ENCODE measurements around the gene SLC1A2.

SLC1A2 gene

DNA sequence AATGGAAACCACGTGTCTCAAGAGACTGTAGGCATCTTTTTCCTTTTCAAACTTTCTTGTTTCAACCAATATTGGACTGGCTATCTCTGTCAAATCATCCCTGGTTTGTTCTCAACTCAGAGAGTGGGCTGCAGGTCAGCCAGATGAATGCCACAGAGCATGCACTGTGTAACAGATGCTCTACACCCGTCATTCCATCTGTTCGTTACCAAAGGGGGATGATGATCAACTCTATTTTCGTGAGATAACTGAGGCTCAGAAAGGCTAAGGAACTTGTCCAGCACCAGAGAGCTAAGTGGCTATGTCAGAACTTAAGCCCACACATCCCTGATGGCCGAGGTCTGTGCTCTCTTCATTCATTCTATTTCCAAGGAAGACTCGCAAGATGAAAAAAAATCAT is 42.1 kb downstream of the SLC1A2 start:
- TF ChIP-seq, protein P1, sequence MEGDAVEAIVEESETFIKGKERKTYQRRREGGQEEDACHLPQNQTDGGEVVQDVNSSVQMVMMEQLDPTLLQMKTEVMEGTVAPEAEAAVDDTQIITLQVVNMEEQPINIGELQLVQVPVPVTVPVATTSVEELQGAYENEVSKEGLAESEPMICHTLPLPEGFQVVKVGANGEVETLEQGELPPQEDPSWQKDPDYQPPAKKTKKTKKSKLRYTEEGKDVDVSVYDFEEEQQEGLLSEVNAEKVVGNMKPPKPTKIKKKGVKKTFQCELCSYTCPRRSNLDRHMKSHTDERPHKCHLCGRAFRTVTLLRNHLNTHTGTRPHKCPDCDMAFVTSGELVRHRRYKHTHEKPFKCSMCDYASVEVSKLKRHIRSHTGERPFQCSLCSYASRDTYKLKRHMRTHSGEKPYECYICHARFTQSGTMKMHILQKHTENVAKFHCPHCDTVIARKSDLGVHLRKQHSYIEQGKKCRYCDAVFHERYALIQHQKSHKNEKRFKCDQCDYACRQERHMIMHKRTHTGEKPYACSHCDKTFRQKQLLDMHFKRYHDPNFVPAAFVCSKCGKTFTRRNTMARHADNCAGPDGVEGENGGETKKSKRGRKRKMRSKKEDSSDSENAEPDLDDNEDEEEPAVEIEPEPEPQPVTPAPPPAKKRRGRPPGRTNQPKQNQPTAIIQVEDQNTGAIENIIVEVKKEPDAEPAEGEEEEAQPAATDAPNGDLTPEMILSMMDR (IDR thresholded peaks at IDR 0.05; ENCODE audit: insufficient read depth, low read length, missing control alignments): no peak
- ChIA-PET CTCF (interaction anchor here (0.9 to 2.4 kb wide), 3 partner anchors 9 to 451 kb away, joined by 3 to 6 read pairs (median 3); no protein-coding TSS in a partner anchor), POLR2A (no interaction called here)
- no peak for DNase-seq (ENCODE audit: low read depth, low spot score)
- H3K4me3 ChIP-seq (ENCODE audit: low read depth, low read length): no peak overlapping the region

DNA sequence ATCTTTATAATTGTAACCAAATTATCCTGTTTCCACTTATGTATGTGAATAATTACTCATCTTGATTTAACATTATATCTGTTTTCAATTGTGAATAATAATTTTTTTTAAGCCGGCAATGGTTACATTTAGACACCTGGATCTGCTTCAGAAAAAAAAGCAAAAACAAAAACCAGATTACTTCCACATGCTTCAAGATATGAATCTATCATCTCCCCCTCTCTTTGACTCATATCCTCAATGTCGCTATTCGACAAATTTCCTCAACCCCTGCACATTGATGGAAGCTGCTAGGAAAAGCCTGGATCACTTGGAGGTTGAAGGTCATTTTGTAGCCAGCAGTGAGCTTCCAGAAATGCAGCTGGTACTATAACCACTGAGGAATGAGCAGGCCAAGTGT is 42.7 kb downstream of the SLC1A2 start:
- no peak for DNase-seq (ENCODE audit: low read depth, low spot score)
- ChIA-PET CTCF (interaction anchor here (2.4 kb wide), 1 partner anchor 8 kb away, joined by 6 read pairs; no protein-coding TSS in a partner anchor), POLR2A (no interaction called here)
- no peak overlapping the region for H3K4me3 ChIP-seq (ENCODE audit: low read depth, low read length)
- TF ChIP-seq, protein P1 (IDR thresholded peaks at IDR 0.05; ENCODE audit: insufficient read depth, low read length, missing control alignments): no peak

DNA sequence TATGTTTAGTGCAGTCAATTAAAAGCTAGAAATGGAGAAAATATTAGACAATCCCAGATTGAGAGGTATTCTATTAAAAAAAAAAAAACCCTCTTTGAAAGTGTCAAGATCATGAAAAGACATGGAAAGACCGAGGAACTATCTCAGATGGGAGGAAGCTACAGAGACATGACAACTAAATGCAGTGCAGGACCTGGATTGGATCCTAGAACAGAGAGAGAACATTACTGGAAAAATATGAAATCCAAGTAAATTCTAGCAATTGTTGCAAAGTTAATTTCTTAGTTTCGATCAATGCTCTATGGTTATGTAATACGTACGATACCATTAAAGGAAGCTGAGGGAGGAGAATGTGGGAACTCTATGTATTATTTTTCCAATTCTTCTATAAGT is 43.2 kb downstream of the SLC1A2 start:
- no peak overlapping the region for H3K4me3 ChIP-seq (ENCODE audit: low read depth, low read length)
- TF ChIP-seq, protein P1 (IDR thresholded peaks at IDR 0.05; ENCODE audit: insufficient read depth, low read length, missing control alignments): no peak
- no peak for DNase-seq (ENCODE audit: low read depth, low spot score)
- ChIA-PET CTCF (interaction anchor here (2.4 kb wide), 1 partner anchor 8 kb away, joined by 6 read pairs; no protein-coding TSS in a partner anchor), POLR2A (no interaction called here)

DNA sequence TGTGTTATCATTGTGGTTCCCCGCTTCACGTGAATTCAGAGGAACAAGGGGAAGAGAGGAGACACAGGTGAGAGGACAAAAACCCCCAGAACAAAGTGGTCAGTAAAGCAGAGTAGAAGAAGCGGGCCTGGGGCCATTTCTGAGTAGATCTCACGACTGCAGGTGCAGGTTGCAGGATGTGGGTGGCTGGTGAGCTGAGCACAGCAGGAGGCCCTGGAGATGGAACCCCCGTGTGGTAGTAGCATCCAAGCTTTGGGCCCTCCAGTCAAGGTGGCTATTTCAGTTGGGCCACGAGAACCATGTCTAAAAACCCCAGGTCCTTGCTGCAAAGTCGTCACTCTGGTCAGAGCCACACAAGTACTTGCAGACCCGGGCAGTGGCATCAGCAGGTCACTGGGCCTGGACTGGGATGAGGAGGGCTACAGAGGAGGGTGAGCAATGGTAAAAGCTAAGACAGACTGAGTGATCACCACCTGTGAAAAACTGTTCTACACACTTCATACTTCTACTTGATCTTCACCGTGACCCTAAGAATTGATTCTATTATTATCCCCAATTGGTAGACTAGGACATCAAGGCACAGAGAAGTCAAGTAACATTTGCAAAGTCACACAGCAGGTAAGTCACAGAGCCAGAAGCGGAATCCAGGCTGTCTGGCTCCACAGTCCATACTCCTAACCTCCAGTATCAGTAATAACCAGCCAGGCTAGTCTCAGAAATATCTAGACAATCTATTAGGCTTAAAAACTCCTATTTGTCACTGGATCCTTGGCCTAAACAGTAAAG is 43.8 kb downstream of the SLC1A2 start:
- H3K4me3 ChIP-seq (ENCODE audit: low read depth, low read length): no peak overlapping the region
- ChIA-PET CTCF (interaction anchor here (1.9 kb wide), 1 partner anchor 16 kb away, joined by 8 read pairs; no protein-coding TSS in a partner anchor), POLR2A (no interaction called here)
- no peak for DNase-seq (ENCODE audit: low read depth, low spot score)
- TF ChIP-seq, protein P1 (IDR thresholded peaks at IDR 0.05; ENCODE audit: insufficient read depth, low read length, missing control alignments): no peak

DNA sequence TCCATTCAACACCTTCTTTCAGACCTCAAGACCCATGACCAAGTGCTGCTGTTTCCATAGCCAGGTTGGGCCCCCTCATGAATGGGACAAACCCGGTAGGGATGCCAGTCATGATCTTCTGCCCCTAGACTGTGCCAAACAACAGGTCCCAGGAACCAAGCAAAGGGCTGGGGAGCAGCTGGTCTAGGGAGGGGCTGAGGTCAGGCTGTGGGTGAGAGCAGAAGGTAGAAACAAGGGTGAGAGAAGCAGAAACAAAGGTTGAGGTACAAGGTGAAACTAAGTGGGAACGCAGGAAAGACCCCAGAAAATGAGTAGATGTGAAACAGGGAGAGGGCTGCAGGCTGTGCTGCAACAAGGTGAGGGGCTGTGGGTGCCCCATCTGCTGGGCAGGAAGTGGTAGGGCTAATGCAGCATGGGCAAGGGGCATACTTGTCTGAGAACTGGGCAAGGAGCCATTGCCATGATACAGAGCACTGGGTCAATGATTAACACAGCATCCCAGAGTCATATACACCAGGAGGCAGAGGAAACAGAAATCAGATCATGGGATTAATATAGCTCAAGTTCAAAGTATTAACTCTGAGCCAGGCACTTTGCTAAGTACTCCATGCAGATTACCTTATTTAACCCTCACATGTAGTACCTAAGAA is 45.9 kb downstream of the SLC1A2 start:
- TF ChIP-seq, protein P1 (IDR thresholded peaks at IDR 0.05; ENCODE audit: insufficient read depth, low read length, missing control alignments): no peak
- no peak overlapping the region for H3K4me3 ChIP-seq (ENCODE audit: low read depth, low read length)
- POLR2A ChIA-PET: no interaction called here
- CTCF ChIA-PET: interaction anchor here (0.6 to 1.9 kb wide), 3 partner anchors 18 to 444 kb away, joined by 3 to 8 read pairs (median 3); no protein-coding TSS in a partner anchor
- no peak for DNase-seq (ENCODE audit: low read depth, low spot score)

DNA sequence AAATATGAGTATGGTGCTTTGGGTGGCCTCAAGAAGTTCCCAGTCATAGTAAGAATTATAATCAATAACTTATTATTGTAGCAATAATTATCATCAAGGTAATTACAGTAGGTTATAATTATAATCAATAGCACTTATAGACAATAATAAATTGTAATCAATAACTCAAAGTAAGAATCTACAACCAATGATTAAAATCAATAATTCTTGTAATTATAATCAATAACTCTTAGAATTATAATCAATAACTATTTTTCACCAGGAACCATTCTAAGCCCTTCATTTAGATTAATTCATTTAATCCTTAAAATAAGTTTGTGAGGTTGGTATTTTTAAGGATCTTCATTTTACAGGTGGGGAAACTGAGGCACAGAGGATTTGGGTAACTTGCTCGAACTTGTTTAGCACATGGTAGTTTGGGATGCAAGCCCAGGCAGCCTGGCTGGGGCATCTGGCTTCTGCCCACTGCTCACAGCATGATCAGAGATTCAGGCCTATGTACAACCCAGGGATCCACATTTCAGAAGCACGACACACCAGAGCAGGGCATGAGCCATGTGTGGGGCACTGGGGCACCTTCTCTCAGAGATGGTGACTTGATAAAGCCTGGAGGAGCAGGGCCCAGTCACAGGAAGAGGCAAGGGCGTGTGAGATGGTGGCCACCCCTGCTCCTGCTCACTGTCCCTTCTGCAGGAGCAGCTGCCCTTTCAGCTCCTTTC is 46.6 kb downstream of the SLC1A2 start:
- ChIA-PET POLR2A (no interaction called here), CTCF (no interaction called here)
- no peak for DNase-seq (ENCODE audit: low read depth, low spot score)
- TF ChIP-seq, protein P1 (IDR thresholded peaks at IDR 0.05; ENCODE audit: insufficient read depth, low read length, missing control alignments): no peak
- H3K4me3 ChIP-seq (ENCODE audit: low read depth, low read length): no peak overlapping the region
